IPS-NIHi11 (cell line): ENCODE data around the gene LRRC49.
"Not testable (repeated sequence)": the region's sequence is repeated elsewhere in the genome, so short reads cannot be mapped to it uniquely, and the experiment has no call there.

ENCODE experiments used
- DNase-seq: peaks from one replicate; pipeline ENCODE4 v3.0.0; 2012; ENCODE audit warnings: mixed read lengths, low spot score

Gene LRRC49

DNA sequence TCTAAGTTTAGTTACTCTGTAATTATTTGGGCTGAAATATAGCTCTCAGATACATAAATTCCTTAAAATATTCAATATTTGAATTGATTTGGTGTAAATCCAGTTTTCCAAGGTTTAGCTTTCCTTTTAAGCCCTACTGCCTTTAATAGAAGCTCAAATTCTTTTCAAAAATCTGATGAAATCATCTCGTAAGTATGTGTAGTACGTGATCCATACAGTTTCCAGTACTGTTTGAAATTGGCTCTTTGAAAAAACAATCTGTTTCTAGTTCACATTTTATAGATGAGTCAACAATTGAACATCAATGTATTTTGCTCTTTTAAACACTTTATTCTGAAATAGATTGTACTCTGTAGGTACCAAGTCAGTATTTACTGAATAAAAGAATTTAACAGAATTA is 84.2 kb downstream of the LRRC49 start:
- no peak for DNase-seq

DNA sequence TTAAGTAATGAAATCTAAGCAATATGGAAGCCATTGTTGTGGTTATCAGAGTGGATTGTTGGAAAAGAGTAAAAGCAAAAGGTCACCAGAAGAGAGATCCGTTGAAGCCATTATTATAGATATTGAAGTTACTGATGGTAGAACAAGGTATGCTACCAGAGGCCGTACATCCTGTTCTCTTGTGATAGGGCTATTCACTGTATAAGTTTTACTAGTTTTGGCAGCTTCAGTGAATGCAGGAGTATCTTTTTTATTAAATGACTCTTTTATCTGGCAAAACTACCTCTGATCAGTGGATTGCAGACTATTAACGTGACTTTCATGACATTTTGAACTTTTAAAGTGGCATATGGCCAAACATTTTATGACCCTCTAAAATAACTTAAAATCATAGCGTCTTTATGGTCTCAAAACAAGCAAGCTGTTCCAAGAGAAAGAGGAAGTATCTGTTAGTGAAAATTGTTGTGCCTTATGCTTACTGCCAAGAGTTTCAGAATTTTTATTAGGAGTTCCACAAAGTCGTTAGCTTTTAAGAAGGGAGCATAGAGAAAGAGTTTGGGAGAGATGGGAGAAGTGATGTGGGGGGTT is 102.9 kb downstream of the LRRC49 start:
- no peak for DNase-seq

DNA sequence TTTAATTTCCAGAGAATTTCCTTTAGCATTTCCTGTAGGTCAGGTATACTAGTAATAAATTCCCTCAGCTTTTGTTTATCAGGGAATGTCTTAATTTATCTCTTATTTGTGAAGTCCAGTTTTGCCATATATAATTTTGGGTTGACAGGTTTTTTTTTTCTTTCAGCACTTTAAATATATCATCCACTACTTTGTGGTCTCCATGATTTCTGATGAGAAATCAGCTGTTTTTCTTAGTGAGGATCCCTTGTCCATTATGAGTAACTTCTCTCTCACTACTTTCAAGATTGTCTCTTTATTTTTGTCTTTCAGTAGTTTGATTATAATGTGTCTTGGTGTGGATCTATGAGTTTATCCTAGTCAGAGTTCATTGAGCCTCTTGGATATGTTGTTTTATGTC is 105.7 kb downstream of the LRRC49 start:
- no peak for DNase-seq

DNA sequence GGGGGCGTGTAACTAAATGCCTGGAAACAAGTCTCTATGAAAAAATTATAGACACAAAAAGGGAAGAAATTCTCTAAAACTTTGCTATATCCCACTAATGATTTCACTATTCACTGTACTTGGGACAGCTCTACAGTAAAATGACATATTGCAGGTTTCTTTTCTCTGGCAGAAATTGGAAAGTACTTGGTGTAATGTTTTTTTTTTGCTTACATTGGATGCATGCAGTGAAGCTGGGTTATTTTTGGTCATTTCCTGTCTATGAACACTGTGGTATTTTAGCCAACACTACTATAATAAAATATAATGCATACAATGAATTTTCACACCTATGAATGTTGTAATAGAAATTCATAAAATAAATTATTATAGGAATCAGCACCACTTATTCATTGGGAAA is 109.7 kb downstream of the LRRC49 start:
- no peak for DNase-seq

DNA sequence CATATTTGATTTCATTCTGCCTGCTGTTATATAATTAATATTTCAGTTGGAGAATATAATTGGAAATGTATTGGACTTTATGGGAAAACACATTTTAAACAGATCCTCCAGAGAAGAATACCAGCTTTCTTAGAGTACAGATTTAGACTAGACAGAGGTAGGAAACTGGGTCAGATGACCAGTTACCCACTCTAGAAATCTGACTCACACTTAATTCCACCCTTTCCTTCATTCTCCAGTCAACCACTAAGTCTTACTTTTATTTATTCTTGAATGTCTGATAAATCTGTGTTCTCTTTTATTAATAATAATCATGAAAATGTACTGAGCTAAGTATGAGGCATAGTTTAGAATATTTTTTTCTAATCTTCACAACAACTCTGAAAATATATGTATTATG is 110.7 kb downstream of the LRRC49 start:
- DNase-seq, result no peak

DNA sequence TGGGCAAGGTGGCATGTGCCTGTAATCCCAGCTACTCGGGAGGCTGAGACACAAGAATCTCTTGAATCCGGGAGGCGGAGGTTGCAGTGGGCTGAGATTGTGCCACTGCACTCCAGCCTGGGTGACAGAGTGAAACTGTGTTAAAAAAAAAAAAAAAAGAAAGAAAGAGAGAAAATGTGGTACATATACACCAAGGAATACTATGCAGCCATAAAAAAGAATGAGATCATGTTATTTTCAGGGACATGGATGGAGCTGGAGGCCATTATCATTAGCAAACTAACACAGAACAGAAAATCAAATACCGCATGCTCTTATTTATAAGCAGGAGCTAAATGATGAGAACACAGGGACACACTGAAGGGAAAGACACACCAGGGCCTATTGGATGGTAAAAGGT is 111.9 kb downstream of the LRRC49 start:
- DNase-seq, result not testable (repeated sequence)

DNA sequence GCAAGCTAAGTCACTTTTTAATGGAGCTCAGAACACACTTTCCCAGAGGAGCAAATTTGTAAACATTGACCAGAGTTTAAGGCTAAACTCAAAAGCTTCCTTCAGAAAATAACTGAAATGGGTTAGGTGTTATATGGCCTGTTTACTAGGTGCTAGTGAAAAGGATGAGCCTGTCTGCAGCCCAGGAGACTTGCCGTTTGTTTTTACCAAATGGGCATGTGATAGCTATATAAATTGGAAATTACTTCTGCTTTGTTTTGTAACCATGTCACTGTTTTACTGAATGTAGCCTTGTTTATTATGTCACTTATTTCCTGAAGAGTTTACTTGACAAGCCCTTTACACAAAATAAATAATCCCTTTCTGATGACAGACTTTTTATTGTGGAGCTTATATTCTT is 113.3 kb downstream of the LRRC49 start:
- DNase-seq, result no peak

DNA sequence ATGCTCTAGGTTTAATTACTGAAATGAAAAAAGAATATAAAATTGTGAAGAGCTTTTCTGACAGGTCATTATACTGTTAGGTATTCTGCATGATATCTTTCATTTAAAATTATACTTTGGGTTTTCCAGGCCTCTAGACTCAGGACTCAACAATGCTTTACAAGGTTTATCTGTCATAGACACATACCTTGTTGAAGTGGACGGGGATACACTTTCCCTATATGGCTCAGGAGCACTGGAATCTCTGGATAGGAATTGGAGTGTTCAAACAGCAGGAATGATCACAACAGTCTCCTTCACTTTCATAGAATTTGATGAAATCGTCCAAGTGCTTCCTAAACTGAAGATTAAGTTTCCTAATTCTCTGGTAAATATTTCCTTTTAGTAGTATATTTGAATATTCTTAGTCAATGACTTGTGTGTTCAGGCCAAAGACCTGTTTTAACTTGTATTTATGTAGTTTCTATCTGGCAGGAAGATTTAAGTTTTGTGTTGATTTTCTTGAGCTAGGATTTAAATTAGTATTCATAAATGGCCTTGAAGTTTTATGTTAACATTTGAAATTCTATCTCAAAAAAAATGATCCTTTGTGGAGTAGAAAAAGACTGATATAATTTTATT is 115.7 kb downstream of the LRRC49 start:
- no peak for DNase-seq

DNA sequence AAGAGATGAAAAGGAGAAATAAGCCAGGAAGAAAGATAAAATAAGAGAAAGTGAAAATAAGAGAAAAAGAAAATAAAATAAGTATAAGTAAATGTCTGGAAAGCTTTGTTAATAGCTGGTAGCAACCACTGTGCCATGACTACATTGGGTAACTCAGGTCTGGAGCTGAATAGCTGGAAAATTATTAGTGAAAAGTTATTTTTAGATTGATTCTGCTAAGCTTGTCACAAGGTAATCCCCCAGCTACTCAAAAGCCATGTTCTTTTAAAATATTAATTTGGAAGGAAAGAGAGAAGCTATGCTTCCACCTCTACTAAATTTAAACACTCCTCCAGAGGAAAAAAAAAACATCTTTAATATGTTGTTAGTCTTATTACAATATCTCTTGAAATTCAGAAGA is 117.8 kb downstream of the LRRC49 start:
- no peak for DNase-seq

DNA sequence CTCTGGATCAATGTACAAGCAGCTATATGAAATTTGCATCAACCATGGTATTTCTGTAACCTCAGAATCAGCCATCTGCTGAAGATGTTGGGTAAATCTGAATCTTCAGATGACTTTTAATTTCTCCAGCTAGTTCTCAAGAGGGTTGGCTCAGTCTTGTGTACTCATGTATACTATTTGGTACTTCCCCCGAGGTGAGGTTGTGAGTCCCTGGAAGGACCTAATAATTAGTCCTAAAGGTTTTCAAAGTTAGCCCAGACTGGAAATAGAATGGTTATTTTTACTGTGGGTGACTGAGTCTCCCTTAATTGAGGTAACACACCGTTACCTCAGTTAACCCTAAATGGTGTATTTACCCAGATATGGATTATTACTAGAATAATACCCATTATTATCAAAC is 118.4 kb downstream of the LRRC49 start:
- no peak for DNase-seq

DNA sequence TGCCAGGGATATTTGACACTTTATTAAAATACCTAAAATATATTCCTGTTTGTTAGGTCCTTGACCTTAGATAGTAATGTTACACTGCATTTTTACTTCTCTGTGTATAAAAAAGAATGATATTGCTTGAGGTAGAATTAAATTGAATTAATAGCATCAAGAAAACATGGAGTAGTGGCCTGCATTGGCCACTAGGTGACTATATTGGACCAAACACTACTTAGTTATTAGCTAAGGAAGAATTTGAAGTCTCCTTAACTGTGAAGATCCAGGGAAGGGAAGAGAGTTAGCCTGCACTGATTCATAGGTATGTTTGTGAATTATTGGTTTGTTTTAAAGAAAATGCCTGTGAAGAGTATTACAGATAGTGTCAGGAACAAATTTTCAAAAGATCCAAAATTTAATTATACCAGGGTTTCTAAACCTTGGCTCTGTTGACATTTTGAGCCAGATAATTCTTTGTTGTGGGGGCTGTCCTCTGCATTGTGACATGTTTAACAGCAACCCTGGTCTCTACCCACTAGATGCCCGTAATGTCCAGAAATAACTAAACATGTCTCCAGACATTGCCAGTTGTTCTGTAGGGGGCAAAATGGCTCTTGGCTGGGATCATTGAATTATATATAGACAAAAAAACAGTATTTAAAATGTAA is 119.0 kb downstream of the LRRC49 start:
- peak; percentile 43 for DNase-seq

DNA sequence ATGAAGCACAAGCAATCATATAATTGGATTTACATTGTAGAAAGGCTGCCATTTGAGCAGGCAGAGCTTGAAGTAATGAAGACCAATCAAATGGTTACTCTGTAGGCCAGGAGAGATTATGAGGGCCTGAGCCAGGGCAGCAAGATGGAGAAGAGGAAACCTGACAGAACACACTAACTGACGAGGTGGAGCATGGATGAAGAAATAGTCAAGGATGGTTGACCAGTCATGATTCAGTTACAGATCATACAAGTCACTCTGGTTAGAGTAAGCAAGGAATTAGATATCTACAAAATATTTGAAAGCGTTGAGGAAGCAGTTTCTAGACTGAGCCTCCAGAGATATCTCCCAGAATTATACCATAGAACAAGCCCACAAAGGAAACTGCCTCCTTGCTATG is 120.8 kb downstream of the LRRC49 start:
- no peak for DNase-seq

DNA sequence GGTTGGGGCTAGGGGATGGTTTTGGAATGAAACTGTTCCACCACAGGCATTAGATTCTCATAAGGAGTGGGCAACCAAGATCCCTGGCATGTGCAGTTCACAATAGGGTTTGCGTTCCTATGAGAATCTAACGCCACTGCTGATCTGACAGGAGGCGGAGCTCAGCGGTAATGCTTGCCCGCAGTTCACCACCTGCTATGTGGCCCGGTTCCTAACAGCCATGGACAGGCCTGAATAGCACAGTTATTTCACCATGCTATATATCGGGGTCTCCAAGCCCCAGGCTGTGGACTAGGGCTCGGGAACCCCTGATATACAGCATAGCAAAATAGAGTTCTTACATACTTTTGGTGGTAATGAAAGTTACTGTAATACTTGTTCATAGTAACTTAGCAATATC is 122.7 kb downstream of the LRRC49 start:
- DNase-seq, result no peak

DNA sequence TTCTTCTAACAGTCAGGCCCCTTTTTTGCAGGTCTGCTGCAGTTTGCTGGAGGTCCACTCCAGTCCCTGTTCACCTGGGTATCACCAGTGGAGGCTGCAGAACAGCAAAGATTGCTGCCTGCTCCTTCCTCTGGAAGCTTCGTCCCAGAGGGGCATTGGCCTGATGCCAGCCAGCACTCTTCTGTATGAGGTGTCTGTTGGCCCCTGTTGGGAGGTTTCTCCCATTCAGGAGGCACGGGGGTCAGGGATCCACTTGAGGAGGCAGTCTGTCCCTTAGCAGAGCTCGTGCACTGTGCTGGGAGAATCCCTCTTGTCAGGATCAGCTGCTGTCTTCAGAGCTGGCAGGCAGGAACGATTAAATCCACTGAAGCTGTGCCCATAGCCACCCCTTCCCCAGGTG is 138.6 kb downstream of the LRRC49 start:
- DNase-seq, result not testable (repeated sequence)

DNA sequence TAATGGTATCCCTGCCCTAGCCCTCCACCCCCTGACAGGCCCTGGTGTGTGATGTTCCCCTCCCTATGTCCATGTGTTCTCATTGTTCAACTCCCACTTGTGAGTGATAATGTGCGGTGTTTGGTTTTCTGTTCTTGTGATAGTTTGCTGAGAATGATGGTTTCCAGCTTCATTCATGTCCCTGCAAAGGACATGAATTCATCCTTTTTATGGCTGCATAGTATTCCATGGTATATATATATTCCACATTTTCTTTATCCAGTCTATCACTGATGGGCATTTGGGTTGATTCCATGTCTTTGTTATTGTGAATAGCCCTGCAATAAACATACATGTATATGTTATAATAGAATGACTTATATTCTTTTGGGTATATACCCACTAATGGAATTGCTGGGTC is 142.9 kb downstream of the LRRC49 start:
- DNase-seq, result not testable (repeated sequence)

DNA sequence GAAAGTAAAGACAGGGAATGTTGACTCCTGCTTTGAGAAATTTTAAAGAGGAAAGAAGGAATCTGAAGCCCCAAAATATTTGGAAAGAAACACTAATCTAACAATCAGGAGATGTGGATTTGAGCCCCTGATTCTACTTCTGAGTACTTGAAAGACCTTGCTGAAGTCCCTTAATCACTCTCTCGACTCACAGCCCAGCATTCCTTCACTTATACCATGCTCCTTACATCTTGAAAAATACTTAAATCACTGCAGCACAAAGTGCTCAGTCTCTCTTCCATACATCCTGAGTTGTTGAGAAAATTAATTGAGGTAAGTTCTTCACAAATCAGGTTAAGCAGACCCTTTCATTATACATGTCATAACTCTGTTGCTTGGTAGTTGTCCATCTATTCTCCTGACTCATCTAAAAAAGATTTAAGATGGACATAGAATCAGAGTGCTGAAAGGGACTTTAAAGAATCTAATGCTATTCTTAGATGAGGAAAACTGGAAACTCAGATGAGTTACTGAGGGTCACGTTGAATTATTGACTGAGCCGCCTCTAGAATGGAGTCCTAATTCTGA is 149.8 kb downstream of the LRRC49 start:
- DNase-seq, result no peak

DNA sequence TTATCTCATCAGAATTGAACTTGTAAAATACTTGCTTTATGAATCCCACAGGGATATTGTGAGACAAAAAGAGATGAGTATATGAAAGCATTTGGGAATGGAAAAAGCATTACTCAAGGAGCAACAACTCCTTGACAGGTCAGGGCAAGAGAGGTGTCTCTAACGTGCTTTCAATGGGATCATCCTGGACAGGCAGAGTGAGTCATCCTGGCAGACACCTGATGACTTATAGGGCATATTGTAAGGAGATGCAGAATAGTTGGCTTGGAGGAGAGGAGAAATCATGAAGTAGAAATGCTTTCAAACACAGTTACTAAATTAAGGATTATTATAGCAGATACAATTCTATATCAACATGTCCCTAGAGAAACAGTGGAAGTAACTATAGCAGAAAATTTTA is 150.7 kb downstream of the LRRC49 start:
- no peak for DNase-seq

DNA sequence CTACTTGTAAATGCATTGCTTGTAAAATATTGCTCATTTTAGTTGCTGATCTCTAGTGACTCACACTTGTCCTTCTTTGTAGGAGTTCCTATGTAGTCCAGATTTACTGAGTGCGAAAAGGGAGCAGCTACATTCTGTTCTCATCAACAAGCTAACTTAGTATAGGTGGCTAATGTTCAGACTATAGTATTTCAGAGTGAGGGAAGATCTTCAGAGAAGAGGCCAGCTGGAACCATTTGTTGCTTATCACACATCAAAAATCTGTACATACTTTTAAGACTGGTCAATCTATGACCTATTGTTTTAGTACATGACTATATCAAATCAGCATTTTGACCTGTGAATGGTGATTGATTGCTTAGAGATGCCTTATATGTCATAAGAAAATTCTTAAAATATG is 151.4 kb downstream of the LRRC49 start:
- no peak for DNase-seq

DNA sequence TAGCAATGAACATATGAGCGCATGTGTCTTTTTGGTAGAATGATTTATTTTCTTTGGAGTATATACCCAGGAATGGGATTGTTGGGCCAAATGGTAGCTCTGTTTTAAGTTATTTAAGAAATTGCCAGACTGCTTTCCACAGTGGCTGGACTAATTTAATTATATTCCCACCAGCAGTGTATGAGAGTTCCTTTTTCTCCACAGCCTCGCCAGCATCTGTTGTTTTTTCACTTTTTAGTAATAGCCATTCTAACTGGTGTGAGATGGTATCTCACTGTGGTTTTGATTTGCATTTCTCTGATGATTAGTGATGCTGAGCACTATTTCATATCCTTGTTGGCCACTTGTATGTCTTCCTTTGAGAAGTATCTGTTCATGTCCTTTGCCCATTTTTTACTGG is 153.5 kb downstream of the LRRC49 start:
- not testable (repeated sequence) for DNase-seq

DNA sequence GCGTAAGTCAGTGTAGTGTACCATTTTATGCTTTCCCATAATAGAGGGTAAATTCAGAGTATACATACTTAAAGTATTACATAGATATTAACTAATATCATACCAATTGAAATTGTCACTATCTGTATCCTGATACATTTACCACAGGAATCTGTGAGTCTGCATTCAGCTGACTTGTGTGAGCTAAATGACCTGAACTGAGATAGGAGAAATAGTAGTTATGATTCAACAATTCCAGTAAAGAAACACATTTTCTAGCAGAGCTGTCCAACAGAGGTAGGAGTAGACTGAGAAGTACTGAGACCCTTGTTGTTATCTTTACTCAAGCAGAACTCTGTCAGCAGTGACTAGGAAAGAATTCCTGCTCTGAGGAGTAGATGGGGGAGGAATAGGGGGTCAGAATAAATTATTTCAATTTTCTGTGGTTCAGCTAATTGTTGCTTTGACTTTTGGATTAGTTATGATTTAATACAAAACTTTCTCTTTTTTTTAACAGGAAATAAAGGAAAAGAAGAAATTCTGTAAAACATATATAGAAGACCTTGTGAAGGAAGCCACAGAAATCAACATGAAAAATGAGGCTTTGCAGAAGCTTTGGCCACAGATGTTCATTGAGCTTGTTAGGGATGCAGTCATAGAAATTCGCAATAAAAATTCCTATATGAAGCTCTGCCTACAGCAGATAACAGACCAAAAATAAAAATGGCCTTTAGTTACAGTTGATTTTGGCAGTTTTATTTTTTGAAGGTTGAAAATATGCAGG is 156.5 kb downstream of the LRRC49 start:
- DNase-seq, result no peak

DNA sequence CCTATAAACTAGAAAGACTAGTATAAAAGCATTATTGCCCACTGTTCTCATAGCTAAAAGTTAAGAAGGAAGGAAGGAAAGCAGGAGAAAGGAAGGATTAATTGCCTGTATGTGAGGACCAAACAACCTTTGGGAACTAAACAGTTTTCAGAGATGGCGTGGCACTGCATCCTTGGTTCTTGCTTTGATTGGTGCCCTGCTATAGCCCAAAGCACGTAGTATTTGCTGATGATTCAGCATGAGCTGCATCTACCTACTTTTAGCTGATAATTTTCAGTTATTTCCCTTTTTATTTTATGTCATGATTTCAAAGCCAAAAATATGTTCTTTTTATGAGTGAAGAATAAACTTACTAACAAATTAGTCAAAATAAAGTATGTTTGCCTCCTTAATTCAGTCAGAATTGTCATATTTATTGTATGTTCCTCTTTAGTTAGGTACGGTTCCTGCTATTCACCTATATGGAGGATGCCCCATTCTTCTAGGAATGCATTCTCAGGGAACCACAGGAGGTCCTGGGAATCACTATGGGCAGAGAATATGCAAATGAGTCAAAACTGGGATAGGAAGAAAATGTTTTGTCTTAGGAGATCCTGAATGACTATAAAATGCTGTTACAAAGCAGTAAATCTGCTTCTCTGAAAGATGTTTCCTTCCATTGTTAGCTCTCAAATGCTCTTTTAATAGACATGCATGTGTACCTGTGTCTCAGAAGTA is 157.2 kb downstream of the LRRC49 start:
- DNase-seq, result peak; percentile 53

DNA sequence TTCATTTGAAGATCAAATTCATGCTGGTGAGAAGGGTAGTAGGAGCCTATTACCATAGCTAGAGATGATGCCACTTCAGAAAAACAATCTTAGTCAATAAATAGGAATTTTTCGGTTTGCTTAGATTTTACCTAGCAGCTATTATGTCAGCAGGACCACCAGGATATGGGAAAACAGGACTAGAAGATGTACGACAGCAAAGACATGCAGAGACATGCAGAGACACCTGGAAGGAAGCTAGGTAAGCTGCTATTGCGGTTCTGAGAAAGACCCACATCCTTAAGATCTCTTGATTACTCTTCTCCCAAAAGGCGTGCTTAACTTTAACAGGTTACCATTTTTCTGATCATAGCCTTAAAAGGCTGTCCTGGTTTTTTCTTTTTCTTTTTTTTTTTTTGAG is 157.8 kb downstream of the LRRC49 start:
- DNase-seq, result no peak
